Peyer's patch (tissue), 4 donors: Measurements from ENCODE around the gene BIRC6. TPM values are rescaled to one million over a fixed set of nuclear protein-coding genes. Genes with fewer than 3 reads are reported as not detected.
"Not testable (repeated sequence)": the region's sequence is repeated elsewhere in the genome, so short reads cannot be mapped to it uniquely, and the experiment has no call there.

Experiments
- DNase-seq, 3 donors: peaks; one replicate each; pipeline ENCODE4 v3.0.0-alpha.2; 2017 to 2019
- H3K27ac ChIP-seq, 4 donors: fragments of 200-600 bp; sonication (generic); one replicate each; pipeline ENCODE4 v1.5.1; 2016 to 2019
- H3K27me3 ChIP-seq, 2 donors: fragments of 200-600 bp; sonication (generic); one replicate each; pipeline ENCODE4 v1.5.1; 2019
- H3K36me3 ChIP-seq, 3 donors: fragments of 200-600 bp; sonication (generic); one replicate each; pipeline ENCODE4 v1.5.1; 2016 to 2019
- H3K4me1 ChIP-seq, 4 donors: fragments of 200-600 bp; sonication (generic); one replicate each; pipeline ENCODE4 v1.5.1; 2016 to 2019
- H3K4me3 ChIP-seq, 4 donors: fragments of 200-600 bp; sonication (generic); 1 replicate in 3 of 4; 2 replicates in 1 of 4; pipeline ENCODE4 v1.5.1; 2016 to 2019; ENCODE audit warnings: mild to moderate bottlenecking in 1 of 4
- H3K9me3 ChIP-seq, 4 donors: fragments of 200-600 bp; sonication (generic); one replicate each; pipeline ENCODE4 v1.5.1; 2016 to 2019; ENCODE audit warnings: mild to moderate bottlenecking in 1 of 4
- CTCF ChIP-seq, 6 experiments: fragments of 450-650 bp in 4 of 6; fragments of 200-600 bp in 2 of 6; sonication (generic) in 1 of 6; IDR thresholded peaks; one replicate each; pipeline ENCODE4 v1.5.1; 2017 to 2019; ENCODE audit warnings: antibody characterized with exemption in 6 of 6, mild to moderate bottlenecking in 3 of 6, moderate library complexity in 1 of 6
- POLR2A ChIP-seq, 2 donors: fragments of 450-650 bp; IDR thresholded peaks; one replicate each; pipeline ENCODE4 v1.5.1; 2017; ENCODE audit warnings: antibody characterized with exemption in 2 of 2, mild to moderate bottlenecking in 2 of 2, moderate library complexity in 2 of 2
- total RNA-seq, 4 donors: library from RNA; depleted of rRNA; stranded (reverse); fragments of >200 nt; gene quantifications; one replicate each; pipeline ENCODE4 v1.1.0, GENCODE V29; 2016

The BIRC6 gene
- total RNA-seq, 4 donors from 2014 or later = 133 to 237 (median 214) TPM

- Histone ChIP-seq H3K4me3 (no peak overlapping the region), H3K36me3 (no peaks in the 10 kb centered on the region), H3K4me1 (no peaks in the 10 kb centered on the region), H3K27ac (no peak overlapping the region), H3K27me3 (no peaks in the 10 kb centered on the region), H3K9me3 (no peaks in the 10 kb centered on the region)
- peak in 1 of 3 donors; percentile 32 for DNase-seq
- TF ChIP-seq POLR2A (IDR thresholded peaks at IDR 0.05) = no peak
- no peak for TF ChIP-seq CTCF (IDR thresholded peaks at IDR 0.05)
Measured at GRCh38 chr2:32342801-32343200, 14.0 kb upstream of the BIRC6 start.

DNA sequence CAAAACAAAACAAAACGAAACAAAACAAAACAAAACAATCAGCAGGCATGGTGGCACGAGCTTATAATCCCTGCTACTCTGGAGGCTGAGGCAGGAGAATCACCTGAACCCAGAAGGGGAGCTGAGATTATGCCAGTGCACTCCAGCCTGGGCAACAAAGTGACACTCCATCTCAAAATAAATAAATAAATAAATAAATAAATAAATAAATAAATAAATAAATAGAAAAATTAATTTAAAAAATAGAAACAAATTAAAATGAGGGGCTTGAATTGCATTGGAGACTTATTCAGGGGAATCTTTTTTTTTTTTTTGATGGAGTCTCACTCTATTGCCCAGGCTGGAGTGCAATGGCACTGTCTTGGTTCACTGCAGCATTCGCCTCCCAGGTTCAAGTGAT is 6.0 kb upstream of the BIRC6 start:
- H3K4me3 ChIP-seq, H3K27ac ChIP-seq, H3K27me3 ChIP-seq, H3K36me3 ChIP-seq, DNase-seq, H3K9me3 ChIP-seq, H3K4me1 ChIP-seq: not testable (repeated sequence)

DNA sequence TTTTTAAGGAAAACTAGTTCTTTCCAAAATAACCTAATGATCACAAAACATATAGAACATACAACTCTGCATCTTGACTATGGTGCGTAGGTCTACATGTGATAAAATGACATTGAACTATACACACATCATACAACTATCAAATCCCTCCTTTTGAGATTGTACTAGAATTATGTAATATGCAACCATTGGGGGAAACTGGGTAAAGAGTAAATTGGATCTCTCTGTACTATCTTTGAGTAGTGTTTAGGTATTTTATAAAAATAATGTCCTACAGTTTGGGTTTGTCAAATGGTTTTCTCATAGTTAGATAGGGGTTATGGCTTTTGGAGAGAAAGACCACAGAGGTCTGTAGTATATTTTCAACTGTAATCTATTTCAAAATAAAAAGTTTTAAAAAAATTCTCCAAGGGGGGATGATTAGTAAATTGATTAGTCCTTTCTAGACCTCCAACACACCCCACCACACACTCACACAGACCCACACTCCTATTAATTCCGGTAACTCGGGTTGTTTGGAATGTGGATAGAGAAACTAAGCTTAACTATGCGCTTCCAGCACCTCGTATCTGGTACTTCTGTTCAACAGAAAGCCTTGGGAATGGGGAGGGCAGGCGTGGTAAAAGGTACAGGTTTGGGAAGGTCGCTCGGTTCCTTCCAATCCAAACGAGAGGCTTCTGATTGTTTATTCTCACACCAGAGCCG is 695 bp upstream of the BIRC6 start:
- Histone ChIP-seq H3K4me1 (peaks cover 0 to 29% (median 7%) of the 10 kb centered on the region in 4 donors), H3K27me3 (no peaks in the 10 kb centered on the region), H3K9me3 (no peaks in the 10 kb centered on the region), H3K36me3 (no peaks in the 10 kb centered on the region), H3K4me3 (peak overlapping the region; percentile 87 to 99 (median 93)), H3K27ac (peak overlapping the region; percentile 95 to 98 (median 97))
- DNase-seq = no peak
- TF ChIP-seq CTCF (IDR thresholded peaks at IDR 0.05) (no peak), POLR2A (IDR thresholded peaks at IDR 0.05) (no peak)

DNA sequence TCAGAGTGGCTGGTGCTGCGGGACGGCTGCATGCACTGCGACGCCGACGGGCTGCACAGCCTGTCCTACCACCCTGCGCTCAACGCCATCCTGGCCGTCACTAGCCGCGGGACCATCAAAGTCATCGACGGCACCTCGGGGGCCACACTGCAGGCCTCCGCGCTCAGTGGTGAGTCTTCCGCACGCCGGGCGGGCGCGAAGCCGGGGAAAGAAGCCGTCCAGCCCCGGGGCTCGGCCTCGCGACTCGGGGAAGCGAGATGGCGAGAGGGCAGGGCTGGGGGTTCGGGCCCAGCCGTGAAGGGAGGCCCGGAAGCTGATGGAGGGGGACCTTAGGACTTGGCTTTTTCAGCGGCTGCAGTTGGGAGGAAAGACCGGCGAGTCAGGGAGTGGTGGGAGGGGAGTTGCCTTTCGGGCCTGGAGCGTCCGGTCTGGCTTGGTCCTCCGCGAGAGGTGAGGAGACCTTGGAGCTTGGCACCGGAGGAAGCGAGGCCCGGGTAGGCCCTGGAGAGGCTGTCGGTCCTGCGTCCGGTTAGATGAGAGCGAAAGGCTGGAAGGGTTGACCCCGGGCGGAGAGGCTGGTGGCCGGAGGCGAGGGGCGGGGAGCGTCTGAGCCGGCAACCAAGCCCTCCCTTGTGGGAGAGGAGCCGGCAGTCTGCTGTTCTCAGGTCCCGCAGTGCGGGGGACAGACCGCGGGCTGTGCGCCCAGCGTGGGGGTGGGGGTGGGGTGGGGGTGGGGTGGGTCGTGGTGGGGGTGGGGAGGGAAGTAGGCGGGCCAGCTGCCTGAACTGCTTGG is 691 bp downstream of the BIRC6 start:
- peaks cover 0 to 30% (median 7%) of the 10 kb centered on the region in 4 donors for H3K4me1 ChIP-seq
- H3K4me3 ChIP-seq = peak overlapping the region; percentile 87 to 99 (median 93)
- TF ChIP-seq CTCF (IDR thresholded peaks at IDR 0.05) (no peak), POLR2A (IDR thresholded peaks at IDR 0.05) (no peak)
- H3K27me3 ChIP-seq = no peaks in the 10 kb centered on the region
- H3K9me3 ChIP-seq = no peaks in the 10 kb centered on the region
- H3K27ac ChIP-seq = peak overlapping the region; percentile 95 to 98 (median 97)
- no peaks in the 10 kb centered on the region for H3K36me3 ChIP-seq
- DNase-seq = peak; percentile 23 to 74 (median 67)

GRCh38 chr2:32358111-32358482 is 1.3 kb downstream of the BIRC6 start:
- H3K4me3 ChIP-seq = peak overlapping the region; percentile 87 to 99 (median 93)
- TF ChIP-seq CTCF (IDR thresholded peaks at IDR 0.05) = no peak
- TF ChIP-seq POLR2A (IDR thresholded peaks at IDR 0.05) = no peak
- no peaks in the 10 kb centered on the region for H3K36me3 ChIP-seq
- H3K4me1 ChIP-seq = peaks cover 0 to 34% (median 7%) of the 10 kb centered on the region in 4 donors
- no peaks in the 10 kb centered on the region for H3K9me3 ChIP-seq
- no peaks in the 10 kb centered on the region for H3K27me3 ChIP-seq
- H3K27ac ChIP-seq = peak overlapping the region; percentile 95 to 98 (median 97)
- peak in 2 of 3 donors; percentile 34 to 51 for DNase-seq

GRCh38 chr2:32360416-32360815 is 3.6 kb downstream of the BIRC6 start:
- peaks cover 0 to 51% (median 11%) of the 10 kb centered on the region in 4 donors for H3K4me1 ChIP-seq
- DNase-seq = no peak
- H3K36me3 ChIP-seq = no peaks in the 10 kb centered on the region
- TF ChIP-seq POLR2A (IDR thresholded peaks at IDR 0.05) (no peak), CTCF (IDR thresholded peaks at IDR 0.05) (no peak)
- no peaks in the 10 kb centered on the region for H3K27me3 ChIP-seq
- H3K27ac ChIP-seq = no peak overlapping the region
- H3K9me3 ChIP-seq = no peaks in the 10 kb centered on the region
- H3K4me3 ChIP-seq = no peak overlapping the region

GRCh38 chr2:32362997-32363396 is 6.2 kb downstream of the BIRC6 start:
- not testable (repeated sequence) for H3K27me3 ChIP-seq, H3K4me3 ChIP-seq, H3K36me3 ChIP-seq, DNase-seq, H3K27ac ChIP-seq, H3K9me3 ChIP-seq
- peaks cover 0 to 65% (median 11%) of the 10 kb centered on the region in 4 donors for H3K4me1 ChIP-seq
